Chondrocyte (in vitro differentiated cells): ENCODE measurements around the gene TPRA1. TPM values are rescaled to one million over a fixed set of nuclear protein-coding genes. Genes with fewer than 3 reads are reported as not detected.

Experiments used
- DNase-seq: peaks from one replicate; pipeline ENCODE4 v3.0.0; 2021; ENCODE audit warnings: mixed read lengths, low spot score
- H3K27ac Mint-ChIP-seq: one replicate; pipeline ENCODE4 v1.8.0; 2021; ENCODE audit warnings: mild to moderate bottlenecking, moderate library complexity, mixed read lengths; ENCODE audit not compliant: unreplicated experiment
- H3K27me3 Mint-ChIP-seq: 2 replicates; pipeline ENCODE4 v1.8.0; 2021; ENCODE audit warnings: low read depth, mixed read lengths
- H3K36me3 Mint-ChIP-seq: 2 replicates; pipeline ENCODE4 v1.8.0; 2021; ENCODE audit warnings: low read depth, mixed read lengths
- H3K4me1 Mint-ChIP-seq: 2 replicates; pipeline ENCODE4 v1.8.0; 2021; ENCODE audit warnings: low read depth, mild to moderate bottlenecking, mixed read lengths
- H3K4me3 Mint-ChIP-seq: one replicate; pipeline ENCODE4 v1.8.0; 2021; ENCODE audit warnings: mild to moderate bottlenecking, moderate library complexity, mixed read lengths; ENCODE audit not compliant: unreplicated experiment
- H3K9me3 Mint-ChIP-seq: 2 replicates; pipeline ENCODE4 v1.8.0; 2021; ENCODE audit warnings: low read depth, mixed read lengths
- total RNA-seq: library from RNA; stranded (reverse); gene quantifications from 3 replicates; pipeline ENCODE4 v1.2.1, GENCODE V29; 2021
- TF ChIP-seq, protein P1 (sequence below): fragments of 200-600 bp; sonication (generic); IDR thresholded peaks from 2 replicates; pipeline ENCODE4 v1.5.0; 2021; ENCODE audit warnings: antibody characterized with exemption, mild to moderate bottlenecking, moderate library complexity

Gene TPRA1
- total RNA-seq, 1 donor from 2014 or later = 37.2 TPM

DNA sequence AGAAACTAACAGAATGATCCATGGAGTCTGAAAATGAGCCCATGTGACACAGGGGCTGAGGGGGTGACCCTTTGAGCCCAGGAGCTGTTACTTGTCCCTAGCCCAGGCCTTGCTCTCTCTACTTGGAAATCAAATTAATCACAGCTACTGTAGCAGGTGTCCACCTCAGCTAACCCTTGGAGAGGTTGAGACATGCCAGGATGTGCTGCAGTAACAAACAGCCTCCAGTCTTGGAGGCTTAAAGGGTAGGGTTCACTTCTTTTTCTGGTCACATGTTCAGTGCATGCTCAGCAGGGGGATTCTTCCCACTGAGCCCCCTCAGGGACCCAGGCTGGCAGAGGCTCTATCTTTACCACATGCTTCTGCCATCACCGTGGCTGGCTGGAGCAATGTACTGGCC, 21.4 kb downstream of the TPRA1 start:
- Mint-ChIP-seq H3K4me3 (no peak overlapping the region), H3K27ac (no peak overlapping the region), H3K36me3 (peaks cover 20% of the 10 kb centered on the region), H3K9me3 (no peaks in the 10 kb centered on the region), H3K27me3 (no peaks in the 10 kb centered on the region), H3K4me1 (no peaks in the 10 kb centered on the region)
- no peak for DNase-seq
- TF ChIP-seq, protein P1, sequence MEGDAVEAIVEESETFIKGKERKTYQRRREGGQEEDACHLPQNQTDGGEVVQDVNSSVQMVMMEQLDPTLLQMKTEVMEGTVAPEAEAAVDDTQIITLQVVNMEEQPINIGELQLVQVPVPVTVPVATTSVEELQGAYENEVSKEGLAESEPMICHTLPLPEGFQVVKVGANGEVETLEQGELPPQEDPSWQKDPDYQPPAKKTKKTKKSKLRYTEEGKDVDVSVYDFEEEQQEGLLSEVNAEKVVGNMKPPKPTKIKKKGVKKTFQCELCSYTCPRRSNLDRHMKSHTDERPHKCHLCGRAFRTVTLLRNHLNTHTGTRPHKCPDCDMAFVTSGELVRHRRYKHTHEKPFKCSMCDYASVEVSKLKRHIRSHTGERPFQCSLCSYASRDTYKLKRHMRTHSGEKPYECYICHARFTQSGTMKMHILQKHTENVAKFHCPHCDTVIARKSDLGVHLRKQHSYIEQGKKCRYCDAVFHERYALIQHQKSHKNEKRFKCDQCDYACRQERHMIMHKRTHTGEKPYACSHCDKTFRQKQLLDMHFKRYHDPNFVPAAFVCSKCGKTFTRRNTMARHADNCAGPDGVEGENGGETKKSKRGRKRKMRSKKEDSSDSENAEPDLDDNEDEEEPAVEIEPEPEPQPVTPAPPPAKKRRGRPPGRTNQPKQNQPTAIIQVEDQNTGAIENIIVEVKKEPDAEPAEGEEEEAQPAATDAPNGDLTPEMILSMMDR = no peak

- no peaks in the 10 kb centered on the region for H3K9me3 Mint-ChIP-seq
- no peaks in the 10 kb centered on the region for H3K27me3 Mint-ChIP-seq
- peaks cover 18% of the 10 kb centered on the region for H3K36me3 Mint-ChIP-seq
- no peak overlapping the region for H3K27ac Mint-ChIP-seq
- H3K4me1 Mint-ChIP-seq = no peaks in the 10 kb centered on the region
- TF ChIP-seq, protein P1 = no peak
- H3K4me3 Mint-ChIP-seq = no peak overlapping the region
- DNase-seq = no peak
These were observed 21.9 kb downstream of the TPRA1 start for GRCh38 chr3:127568586-127568985.

DNA sequence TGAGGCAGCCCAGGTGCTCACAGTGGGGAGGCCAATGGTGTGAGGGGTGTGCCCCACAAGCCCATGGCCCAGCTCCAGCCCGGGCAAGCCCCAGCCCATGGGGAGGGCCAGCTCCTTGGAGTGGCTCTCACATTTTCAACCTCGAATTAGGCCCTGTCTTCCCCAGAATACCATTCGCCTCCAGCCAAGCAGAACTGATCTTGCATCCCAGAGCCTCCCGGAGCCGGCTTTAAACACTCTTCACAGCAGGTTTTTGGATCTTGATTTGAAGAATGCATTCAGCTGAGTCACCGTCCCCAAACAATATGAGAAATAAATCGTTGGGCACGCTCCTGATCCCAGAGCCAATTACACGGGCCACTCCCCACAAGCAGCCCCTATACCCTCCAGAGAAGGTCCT, 23.7 kb downstream of the TPRA1 start:
- TF ChIP-seq, protein P1 = no peak
- Mint-ChIP-seq H3K9me3 (no peaks in the 10 kb centered on the region), H3K36me3 (peaks cover 12% of the 10 kb centered on the region), H3K4me3 (no peak overlapping the region), H3K27me3 (no peaks in the 10 kb centered on the region), H3K4me1 (no peaks in the 10 kb centered on the region), H3K27ac (no peak overlapping the region)
- DNase-seq = no peak

DNA sequence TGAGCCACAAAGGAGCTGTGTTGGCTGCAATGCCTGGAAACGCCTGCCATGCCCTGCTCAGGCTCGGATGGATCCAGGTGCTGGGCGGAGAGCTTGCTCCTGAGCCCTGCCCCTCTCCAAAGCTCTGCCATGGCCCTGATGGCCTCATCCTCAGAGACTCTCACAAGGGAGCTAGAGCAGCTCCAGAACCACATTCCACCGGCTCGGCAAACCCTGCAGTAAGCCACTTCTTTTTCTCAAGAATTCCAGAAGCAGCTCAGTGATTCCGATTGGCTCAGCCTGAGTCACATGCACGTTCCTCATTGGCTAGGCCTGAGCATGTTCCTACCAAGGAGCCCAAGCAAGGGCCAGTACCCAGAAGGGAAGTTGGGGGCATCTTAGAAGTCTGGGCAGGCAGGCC, 24.8 kb downstream of the TPRA1 start:
- DNase-seq = no peak
- H3K27ac Mint-ChIP-seq = no peak overlapping the region

DNA sequence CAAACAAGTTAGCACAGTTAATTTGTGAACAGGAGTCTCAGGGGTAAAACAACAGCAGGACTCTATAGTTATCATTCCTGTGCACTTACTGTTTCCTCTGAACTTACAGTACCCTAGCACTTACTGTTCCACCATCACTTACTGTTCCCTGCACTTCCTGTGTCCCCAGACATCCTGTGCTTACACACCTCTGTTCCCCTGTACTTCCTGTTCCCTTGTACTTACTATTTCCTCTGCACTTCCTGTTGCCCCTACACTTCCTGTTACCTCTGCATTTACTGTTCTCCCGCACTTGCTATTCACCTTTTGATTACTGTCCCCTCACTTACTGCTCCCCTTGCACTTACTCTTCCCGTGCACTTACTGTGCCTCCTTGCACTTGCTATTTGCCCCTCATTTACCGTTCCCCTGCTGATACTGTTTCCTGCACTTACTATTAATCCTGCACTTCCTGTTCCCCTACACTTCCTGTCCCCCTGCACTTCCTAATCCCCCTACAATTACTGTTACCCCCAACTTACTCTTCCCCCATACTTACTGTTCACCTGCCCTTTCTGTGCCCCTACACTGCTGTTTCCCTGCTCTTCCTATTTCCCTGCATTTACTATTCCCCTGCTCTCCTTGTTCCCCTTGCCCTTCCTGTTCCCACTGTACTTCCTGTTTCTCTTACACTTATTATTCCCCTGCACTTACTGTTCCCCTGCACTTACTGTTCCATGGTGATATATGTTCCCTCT, 30.3 kb downstream of the TPRA1 start:
- TF ChIP-seq, protein P1 = no peak
- DNase-seq = no peak
- H3K4me1 Mint-ChIP-seq = no peaks in the 10 kb centered on the region
- H3K27me3 Mint-ChIP-seq = peaks cover 2% of the 10 kb centered on the region
- no peak overlapping the region for H3K4me3 Mint-ChIP-seq
- H3K27ac Mint-ChIP-seq = no peak overlapping the region
- peaks cover 2% of the 10 kb centered on the region for H3K36me3 Mint-ChIP-seq
- H3K9me3 Mint-ChIP-seq = no peaks in the 10 kb centered on the region

More for the DNA sequence above, 24.8 kb downstream of the TPRA1 start:
- TF ChIP-seq, protein P1 = no peak
- H3K9me3 Mint-ChIP-seq = no peaks in the 10 kb centered on the region
- no peaks in the 10 kb centered on the region for H3K27me3 Mint-ChIP-seq
- peaks cover 4% of the 10 kb centered on the region for H3K36me3 Mint-ChIP-seq
- H3K4me1 Mint-ChIP-seq = no peaks in the 10 kb centered on the region
- no peak overlapping the region for H3K4me3 Mint-ChIP-seq
